Adrenal gland (tissue), 12 donors: Measurements from ENCODE around the gene RABL6. TPM values are rescaled to one million over a fixed set of nuclear protein-coding genes. Genes with fewer than 3 reads are reported as not detected.

ENCODE experiments used
- DNase-seq, 7 donors: peaks; one replicate each; pipeline ENCODE4 v3.0.0-alpha.2; 2019 to 2020
- H3K27ac ChIP-seq, 5 donors: fragments of 200-600 bp; sonication (generic) in 4 of 5; 1 replicate in 3 of 5; 2 replicates in 2 of 5; pipeline versions ENCODE4 v1.5.1 to v1.8.0; 2016 to 2020; ENCODE audit warnings: mild to moderate bottlenecking in 1 of 5
- H3K27me3 ChIP-seq: fragments of 200-600 bp; 2 replicates; pipeline ENCODE4 v1.8.0; 2021
- H3K36me3 ChIP-seq, 2 donors: fragments of 200-600 bp; replicated peaks in 1 of 2; 1 replicate in 1 of 2; 2 replicates in 1 of 2; pipeline versions ENCODE4 v1.5.1 to v1.8.0; 2018 to 2022
- H3K4me1 ChIP-seq, 2 donors: fragments of 200-600 bp; replicated peaks in 1 of 2; 1 replicate in 1 of 2; 2 replicates in 1 of 2; pipeline versions ENCODE4 v1.5.1 to v1.8.0; 2018 to 2021
- H3K4me3 ChIP-seq, 4 donors: fragments of 200-600 bp; sonication (generic) in 3 of 4; one replicate each; pipeline ENCODE4 v1.5.1; 2016 to 2018
- H3K9me3 ChIP-seq, 3 donors: fragments of 200-600 bp; sonication (generic) in 1 of 3; replicated peaks in 1 of 3; 1 replicate in 2 of 3; 2 replicates in 1 of 3; pipeline versions ENCODE4 v1.5.1 to v1.8.0; 2016 to 2021
- POLR2A ChIP-seq, 2 donors: fragments of 450-650 bp; IDR thresholded peaks; one replicate each; pipeline ENCODE4 v1.6.1; 2017; ENCODE audit warnings: antibody characterized with exemption in 2 of 2, mild to moderate bottlenecking in 2 of 2, moderate library complexity in 1 of 2
- WGBS, 4 donors: extraction: QIAGEN DNeasy Blood & Tissue Kit in 2 of 4; methylation state at CpG; one replicate each; pipeline versions ENCODE4 v1.1.5 to v1.1.7; 2013 to 2017; 5-methylcytosine and 5-hydroxymethylcytosine counted together
- intact Hi-C, 2 donors: fragments of 100-400 bp; cut with DNase I; formaldehyde crosslinking; loops; one replicate each; pipeline versions ENCODE4 v1.14.1 to v1.15.0; 2022 to 2023
- polyA plus RNA-seq, 3 donors: library from polyadenylated mRNA; stranded (reverse); fragments of 200-250 nt in 2 of 3; fragments of 350-450 nt in 1 of 3; fragmentation: Illumina TruSeq in 1 of 3; extraction: RNeasy Lipid Tissue Mini Kit (QIAGEN cat#74804) in 1 of 3; gene quantifications; one replicate each; pipeline ENCODE4 v1.2.3, GENCODE V29; 2013 to 2014
- total RNA-seq, 9 donors: library from RNA; depleted of rRNA in 4 of 9; stranded (reverse); fragments of >200 nt in 4 of 9; fragments of 120-200 nt in 1 of 9; fragmentation: NEBNext Ultra II Directional in 1 of 9; extraction: Animal tissue kit (Norgen Biotek cat#: 25700) in 1 of 9; gene quantifications; one replicate each; pipeline versions ENCODE4 v1.1.0 to v1.2.4, GENCODE V29; 2013 to 2023
- TF ChIP-seq, protein P1 (sequence below), 6 experiments: fragments of 450-650 bp in 4 of 6; fragments of 200-600 bp in 2 of 6; sonication (generic) in 1 of 6; IDR thresholded peaks; 1 replicate in 5 of 6; 2 replicates in 1 of 6; pipeline versions ENCODE4 v1.5.1 to v1.8.0; 2016 to 2021; ENCODE audit warnings: antibody characterized with exemption in 6 of 6, mild to moderate bottlenecking in 2 of 6, moderate library complexity in 1 of 6
- donor health status: healthy with polysubstance abuse.
- donor health status: Bipolar disorder and iron deficiency.
- donor health status: DM: yes; HTN: yes; CAD: no.
- donor health status: DM: no; HTN: no; CAD: no.
- donor health status: DM: no; HTN: no; CAD: no.
- donor health status: DM: yes; HTN: yes; CAD: no.

RABL6 gene
- total and polyA plus RNA-seq, 12 donors, result 20.9 to 150 (median 61.0) TPM

DNA sequence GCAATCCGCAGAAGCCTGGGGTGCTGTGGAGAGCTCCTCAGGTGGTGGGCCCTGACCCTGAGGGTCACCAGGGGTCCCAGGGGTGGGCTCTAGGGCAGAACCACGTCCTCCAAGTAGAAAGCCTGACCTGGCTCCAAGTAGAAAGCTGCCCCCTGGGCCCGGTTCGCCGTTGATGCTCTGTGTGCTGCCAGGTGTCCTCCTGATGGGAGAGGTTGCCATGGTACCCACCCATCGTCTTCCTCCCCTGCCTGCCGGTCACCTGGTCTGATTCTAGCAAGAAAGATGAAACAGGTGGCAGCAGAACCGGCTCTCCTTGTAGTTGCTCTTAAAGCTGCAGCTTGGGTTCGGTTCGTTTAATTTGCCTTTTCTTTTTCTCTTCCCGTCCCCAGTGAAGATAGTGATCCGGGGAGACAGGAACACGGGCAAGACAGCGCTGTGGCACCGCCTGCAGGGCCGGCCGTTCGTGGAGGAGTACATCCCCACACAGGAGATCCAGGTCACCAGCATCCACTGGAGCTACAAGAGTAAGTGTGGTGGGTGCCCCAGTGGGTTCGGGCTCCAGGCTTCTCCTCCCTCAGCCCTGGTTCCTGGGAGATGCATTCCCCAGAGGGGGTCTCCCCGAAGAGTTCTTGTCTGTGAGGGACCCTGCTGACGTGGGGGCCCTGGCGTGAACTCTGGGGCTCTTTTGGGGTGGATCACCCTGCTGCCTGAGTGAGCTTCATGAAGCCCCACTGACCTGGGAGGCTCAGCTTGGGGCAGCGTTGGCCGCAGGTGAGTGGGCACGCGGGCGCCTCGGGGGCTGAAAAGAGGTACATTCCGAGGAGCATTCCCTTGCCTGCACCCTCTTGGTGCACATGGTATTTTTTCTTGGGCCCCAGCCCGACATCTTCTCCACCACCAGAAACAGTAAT is 15.6 kb downstream of the RABL6 start:
- Histone ChIP-seq H3K4me3 (no peak overlapping the region), H3K27ac (no peak overlapping the region), H3K36me3 (peaks cover 0 to 33% of the 10 kb centered on the region in 2 donors), H3K4me1 (no peaks in the 10 kb centered on the region), H3K9me3 (no peaks in the 10 kb centered on the region), H3K27me3 (no peaks in the 10 kb centered on the region)
- DNase-seq, result peak in 1 of 7 donors; percentile 7
- TF ChIP-seq POLR2A (IDR thresholded peaks at IDR 0.05), result no peak
- TF ChIP-seq, protein P1, sequence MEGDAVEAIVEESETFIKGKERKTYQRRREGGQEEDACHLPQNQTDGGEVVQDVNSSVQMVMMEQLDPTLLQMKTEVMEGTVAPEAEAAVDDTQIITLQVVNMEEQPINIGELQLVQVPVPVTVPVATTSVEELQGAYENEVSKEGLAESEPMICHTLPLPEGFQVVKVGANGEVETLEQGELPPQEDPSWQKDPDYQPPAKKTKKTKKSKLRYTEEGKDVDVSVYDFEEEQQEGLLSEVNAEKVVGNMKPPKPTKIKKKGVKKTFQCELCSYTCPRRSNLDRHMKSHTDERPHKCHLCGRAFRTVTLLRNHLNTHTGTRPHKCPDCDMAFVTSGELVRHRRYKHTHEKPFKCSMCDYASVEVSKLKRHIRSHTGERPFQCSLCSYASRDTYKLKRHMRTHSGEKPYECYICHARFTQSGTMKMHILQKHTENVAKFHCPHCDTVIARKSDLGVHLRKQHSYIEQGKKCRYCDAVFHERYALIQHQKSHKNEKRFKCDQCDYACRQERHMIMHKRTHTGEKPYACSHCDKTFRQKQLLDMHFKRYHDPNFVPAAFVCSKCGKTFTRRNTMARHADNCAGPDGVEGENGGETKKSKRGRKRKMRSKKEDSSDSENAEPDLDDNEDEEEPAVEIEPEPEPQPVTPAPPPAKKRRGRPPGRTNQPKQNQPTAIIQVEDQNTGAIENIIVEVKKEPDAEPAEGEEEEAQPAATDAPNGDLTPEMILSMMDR (IDR thresholded peaks at IDR 0.05), result no peak
- intact Hi-C loops, result no loop called here
- WGBS, 4 donors, result 88 to 91% (median 88%) methylated on average over 26 to 30 of the region's 30 CpGs

DNA sequence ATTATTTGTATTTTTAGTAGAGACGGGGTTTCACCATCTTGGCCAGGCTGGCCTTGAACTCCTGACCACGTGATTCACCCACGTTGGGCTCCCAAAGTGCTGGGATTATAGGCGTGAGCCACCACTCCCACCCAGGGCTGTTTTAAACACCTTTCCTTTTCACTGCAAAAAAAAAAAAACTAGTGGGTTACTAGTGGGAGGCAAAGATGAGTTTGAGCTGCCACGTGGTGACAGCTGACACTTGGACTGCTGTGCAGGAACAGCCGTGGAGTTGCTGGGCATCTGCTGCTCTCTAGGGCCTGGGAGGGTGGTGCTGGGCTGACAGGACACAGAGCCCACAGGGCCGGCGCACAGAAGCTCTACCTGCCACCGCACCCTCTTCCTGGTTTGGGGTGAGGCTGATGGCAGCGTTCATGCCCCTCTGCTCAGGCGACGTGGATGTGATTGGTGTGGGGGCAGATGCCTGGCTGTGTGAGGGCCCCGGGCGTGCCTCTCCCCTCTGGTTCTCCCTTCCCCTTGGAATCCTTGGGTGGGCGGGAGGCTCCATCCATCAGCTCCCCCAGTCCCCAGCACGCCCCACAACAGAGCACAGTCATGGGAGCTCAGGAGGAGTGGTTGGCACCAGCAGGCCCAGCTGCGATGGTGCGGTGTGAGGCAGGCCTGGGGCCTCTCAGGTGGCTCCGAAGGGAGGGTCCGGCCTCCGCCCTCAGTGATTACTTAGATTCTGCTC is 16.9 kb downstream of the RABL6 start:
- intact Hi-C loops, result no loop called here

DNA sequence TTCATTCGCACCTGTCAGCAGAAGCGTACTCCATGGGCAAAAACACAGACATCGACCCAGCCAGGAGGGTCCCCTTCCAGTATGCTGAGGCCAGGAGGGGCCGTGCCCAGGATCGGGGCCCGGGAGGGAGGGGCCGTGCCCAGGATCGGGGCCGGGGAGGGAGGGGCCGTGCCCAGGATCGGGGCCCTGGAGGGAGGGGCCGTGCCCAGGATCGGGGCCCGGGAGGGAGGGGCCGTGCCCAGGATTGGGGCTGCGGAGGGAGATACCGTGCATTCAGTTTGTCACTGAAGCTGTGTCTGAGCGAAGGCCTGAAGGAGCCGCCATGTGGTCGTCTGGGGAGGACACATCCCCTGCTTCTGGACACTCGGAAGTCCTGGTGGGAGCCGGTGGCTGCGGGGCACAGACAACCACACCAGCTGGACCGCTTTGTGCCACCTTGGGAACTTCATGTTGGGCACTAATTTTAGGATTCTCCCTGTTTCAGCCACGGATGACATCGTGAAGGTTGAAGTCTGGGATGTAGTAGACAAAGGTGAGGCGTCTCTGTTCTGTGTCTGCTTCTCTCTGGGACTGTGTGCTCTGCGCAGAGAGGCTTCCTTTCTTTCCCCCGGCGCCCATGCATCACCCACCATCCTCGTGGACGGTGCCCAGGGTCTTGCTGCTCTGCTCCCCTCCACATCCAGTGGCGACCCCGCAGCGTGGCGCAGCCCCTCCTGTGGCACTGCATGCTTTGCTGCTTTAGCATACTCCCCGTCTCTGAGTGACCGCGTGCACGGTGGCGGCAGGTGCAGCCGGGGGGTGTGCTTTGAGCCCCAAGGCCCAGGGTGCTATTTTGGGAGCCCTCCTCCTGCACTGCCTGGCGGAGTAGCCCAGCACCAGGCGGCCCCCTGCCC is 17.8 kb downstream of the RABL6 start:
- H3K36me3 ChIP-seq, result peaks cover 0 to 54% of the 10 kb centered on the region in 2 donors
- no peak overlapping the region for H3K4me3 ChIP-seq
- no peaks in the 10 kb centered on the region for H3K4me1 ChIP-seq
- DNase-seq, result peak in 1 of 7 donors; percentile 6
- H3K9me3 ChIP-seq, result no peaks in the 10 kb centered on the region
- intact Hi-C loops, result no loop called here
- H3K27ac ChIP-seq, result no peak overlapping the region
- WGBS, 4 donors, result 93 to 95% (median 94%) methylated on average over 27 to 44 of the region's 44 CpGs
- no peaks in the 10 kb centered on the region for H3K27me3 ChIP-seq
- TF ChIP-seq, protein P1 (IDR thresholded peaks at IDR 0.05), result no peak
- TF ChIP-seq POLR2A (IDR thresholded peaks at IDR 0.05), result no peak

More for the DNA sequence above, 16.9 kb downstream of the RABL6 start:
- WGBS, 4 donors, result 79 to 88% (median 85%) methylated on average over 12 to 21 of the region's 21 CpGs
- no peak overlapping the region for H3K4me3 ChIP-seq
- peak in 1 of 7 donors; percentile 7 for DNase-seq
- H3K36me3 ChIP-seq, result peaks cover 0 to 46% of the 10 kb centered on the region in 2 donors
- H3K27me3 ChIP-seq, result no peaks in the 10 kb centered on the region
- no peaks in the 10 kb centered on the region for H3K9me3 ChIP-seq
- no peaks in the 10 kb centered on the region for H3K4me1 ChIP-seq
- H3K27ac ChIP-seq, result no peak overlapping the region
- TF ChIP-seq POLR2A (IDR thresholded peaks at IDR 0.05), result no peak
- TF ChIP-seq, protein P1 (IDR thresholded peaks at IDR 0.05), result no peak
